GM12878 (cell line): ENCODE data around the gene ZCCHC24. TPM values are rescaled to one million over a fixed set of nuclear protein-coding genes. Genes with fewer than 3 reads are reported as not detected.

Experiments
- ATAC-seq: fragments of 200-7000 bp; cut with Tn5 transposase; 3 replicates; pipeline ENCODE4 v1.9.1; 2020; ENCODE audit warnings: mild to moderate bottlenecking, moderate library complexity
- BruUV-seq: library from RNA; stranded (reverse); fragments of 400-500 nt; replicated peaks from 2 replicates; lab custom pipeline; 2021; lab: Mats Ljungman, UMichigan
- CTCF ChIA-PET: fragments of 300-600 bp; sonication (Branson Sonifier 250); formaldehyde crosslinking; extraction: SDS; loops from one replicate; lab custom pipeline; 2021; ENCODE audit warnings: inconsistent platforms; lab: Yijun Ruan, JAX
- POLR2A ChIA-PET: fragments of 350-600 bp; formaldehyde crosslinking; extraction: SDS; loops from one replicate; lab custom pipeline; 2021; ENCODE audit warnings: inconsistent platforms; lab: Charles Lee
- RAD21 ChIA-PET: fragments of 300-600 bp; sonication (Branson Sonifier 250); formaldehyde crosslinking; loops from one replicate; lab custom pipeline; 2023; ENCODE audit warnings: antibody characterized with exemption; ENCODE audit not compliant: unreplicated experiment; lab: Charles Lee
- SMC1A ChIA-PET: fragments of 300-600 bp; sonication (Branson Sonifier 250); formaldehyde crosslinking; loops from one replicate; lab custom pipeline; 2023; ENCODE audit not compliant: unreplicated experiment, uncharacterized antibody; lab: Charles Lee
- DNase-seq: peaks from one replicate; pipeline ENCODE4 v3.0.0-alpha.2; 2011; ENCODE audit warnings: low read depth, low spot score
- FAIRE-seq: peaks from 3 replicates; lab custom pipeline; 2011; peaks lifted over from hg19 to GRCh38; lab: Jason Lieb, UNC
- H2AFZ ChIP-seq: 2 replicates; pipeline ENCODE4 v1.6.0; 2011; ENCODE audit warnings: low read depth, low read length, control low read depth; ENCODE audit not compliant: control insufficient read depth
- H3K27ac ChIP-seq: 2 replicates; pipeline ENCODE4 v1.5.1; 2011; ENCODE audit warnings: control low read depth; ENCODE audit not compliant: control insufficient read depth, insufficient read depth
- H3K27me3 ChIP-seq, 2 experiments: replicated peaks in 1 of 2; 2 replicates each; pipeline versions ENCODE4 v1.6.0 to v1.6.1; 2011; ENCODE audit warnings: low read length in 1 of 2; ENCODE audit not compliant: control insufficient read depth in 2 of 2, insufficient read depth in 2 of 2
- H3K36me3 ChIP-seq, 2 experiments: 2 replicates each; pipeline ENCODE4 v1.5.1; 2011; ENCODE audit warnings: low read length in 1 of 2; ENCODE audit not compliant: control insufficient read depth in 2 of 2, insufficient read depth in 2 of 2
- H3K4me1 ChIP-seq: 2 replicates; pipeline ENCODE4 v1.6.1; 2011; ENCODE audit warnings: mild to moderate bottlenecking, low read length, moderate library complexity, mixed read lengths; ENCODE audit not compliant: control insufficient read depth, insufficient read depth
- H3K4me2 ChIP-seq: 2 replicates; pipeline ENCODE4 v1.6.0; 2011; ENCODE audit warnings: control low read depth; ENCODE audit not compliant: control insufficient read depth, insufficient read depth
- H3K4me3 ChIP-seq: fragments of 200-600 bp; sonication (generic); 2 replicates; pipeline ENCODE4 v1.5.1; 2016
- H3K79me2 ChIP-seq: 2 replicates; pipeline ENCODE4 v1.6.0; 2011; ENCODE audit warnings: low read length; ENCODE audit not compliant: control insufficient read depth, insufficient read depth
- H3K9ac ChIP-seq: 2 replicates; pipeline ENCODE4 v1.8.0; 2011; ENCODE audit warnings: low read length, control low read depth, mixed read lengths; ENCODE audit not compliant: control insufficient read depth, insufficient read depth
- H3K9me3 ChIP-seq: replicated peaks from 3 replicates; pipeline ENCODE4 v1.5.1; 2011; ENCODE audit warnings: mild to moderate bottlenecking, low read length; ENCODE audit not compliant: control insufficient read depth, insufficient read depth
- H4K20me1 ChIP-seq: 2 replicates; pipeline ENCODE4 v1.6.0; 2011; ENCODE audit not compliant: control insufficient read depth, insufficient read depth
- ASH2L ChIP-seq: fragments of 300-600, 200-600 bp; sonication (generic); IDR thresholded peaks from 2 replicates; pipeline ENCODE4 v1.6.1; 2017; ENCODE audit warnings: low read depth, mild to moderate bottlenecking, borderline replicate concordance
- BRCA1 ChIP-seq: IDR thresholded peaks from 2 replicates; pipeline ENCODE4 v1.6.1; 2011; ENCODE audit warnings: low read depth, low read length, improper control_type of control experiment
- CBX3 ChIP-seq: fragments of 200-600 bp; sonication (generic); IDR thresholded peaks from 2 replicates; pipeline ENCODE4 v1.6.1; 2016; ENCODE audit warnings: low read depth, borderline replicate concordance
- CHD4 ChIP-seq: fragments of 200-600 bp; sonication (generic); IDR thresholded peaks from 2 replicates; pipeline ENCODE4 v1.6.1; 2016; ENCODE audit warnings: mild to moderate bottlenecking
- MTA3 ChIP-seq: IDR thresholded peaks from 2 replicates; pipeline ENCODE4 v1.6.1; 2012; ENCODE audit warnings: low read length, inconsistent platforms, borderline replicate concordance
- PAX8 ChIP-seq: fragments of 450-650 bp; IDR thresholded peaks from 2 replicates; pipeline ENCODE4 v1.6.1; 2017; ENCODE audit warnings: mild to moderate bottlenecking, moderate library complexity
- RCOR1 ChIP-seq: conservative IDR thresholded peaks from 2 replicates; pipeline ENCODE4 v1.6.1; 2012; ENCODE audit warnings: low read depth, low read length, improper control_type of control experiment
- SIN3A ChIP-seq: IDR thresholded peaks from 2 replicates; pipeline ENCODE4 v1.6.1; 2012; ENCODE audit warnings: low read depth, low read length, improper control_type of control experiment
- SIX5 ChIP-seq: IDR thresholded peaks from 2 replicates; pipeline ENCODE4 v1.6.1; 2011; ENCODE audit warnings: mild to moderate bottlenecking, low read depth, low read length, moderate library complexity; ENCODE audit not compliant: severe bottlenecking
- TARDBP ChIP-seq: IDR thresholded peaks from 2 replicates; pipeline ENCODE4 v1.6.1; 2016; ENCODE audit warnings: borderline replicate concordance
- WRNIP1 ChIP-seq: IDR thresholded peaks from 2 replicates; pipeline ENCODE4 v1.6.1; 2011; ENCODE audit warnings: low read depth, low read length, improper control_type of control experiment, borderline replicate concordance
- ZNF217 ChIP-seq: fragments of 450-650 bp; IDR thresholded peaks from 2 replicates; pipeline ENCODE4 v1.6.1; 2017; ENCODE audit warnings: antibody characterized with exemption, mild to moderate bottlenecking
- WGBS: methylation state at CpG from one replicate; pipeline ENCODE4 v1.1.6; 2016; ENCODE audit warnings: low lambda C conversion rate; ENCODE audit not compliant: insufficient replicate concordance, insufficient coverage; ENCODE audit errors: missing lambda C conversion rate; 5-methylcytosine and 5-hydroxymethylcytosine counted together
- in situ Hi-C: fragments of 300-500 bp; cut with MboI; formaldehyde crosslinking; loops from 9 replicates; pipeline ENCODE4 v1.14.3; 2018; ENCODE audit warnings: mixed read lengths
- intact Hi-C: fragments of 100-400 bp; cut with micrococcal nuclease; formaldehyde crosslinking; loops from one replicate; pipeline ENCODE4 v1.14.2; 2022; ENCODE audit not compliant: unreplicated experiment
- polyA plus RNA-seq, 11 experiments: library from polyadenylated mRNA; depleted of rRNA in 4 of 11; unstranded in 6 of 11; stranded (reverse) in 5 of 11; fragments of >200 nt; fragmentation: Nextera tagmentation in 4 of 11; fragmentation: Illumina TruSeq in 1 of 11; extraction: Ambion mirVana in 4 of 11; extraction: Trizol in 1 of 11; gene quantifications; 1 replicate in 1 of 11; 2 replicates in 10 of 11; pipeline versions ENCODE4 v1.2.1 to v1.2.3, GENCODE V29; 2011 to 2016; ENCODE audit warnings: inconsistent platforms in 2 of 11, missing spikeins in 2 of 11, low read depth in 1 of 11
- total RNA-seq, 4 experiments: library from RNA; depleted of rRNA in 3 of 4; stranded (reverse); fragments of >200 nt in 3 of 4; fragmentation: Illumina TruSeq in 1 of 4; extraction: Trizol in 1 of 4; gene quantifications; 2 replicates each; pipeline versions ENCODE4 v1.2.1 to v1.2.3, GENCODE V29; 2013 to 2021
- TF ChIP-seq, protein P1 (sequence below): fragments of 450-650 bp; formaldehyde crosslinking; IDR thresholded peaks from 2 replicates; pipeline ENCODE4 v1.5.0; 2022; ENCODE audit warnings: mild to moderate bottlenecking, missing genetic modification characterization
- TF ChIP-seq, protein P2 (sequence below): fragments of 450-650 bp; IDR thresholded peaks from 2 replicates; pipeline ENCODE4 v1.6.1; 2014; ENCODE audit warnings: mild to moderate bottlenecking

ZCCHC24 gene
- total and polyA plus RNA-seq, 10 of the 15 experiments (the other 5 are each of a cell fraction or from before 2014, with no cell fraction given): 0.02 to 0.62 (median 0.04) TPM; not detected in 4

- intact Hi-C loops (no loop called here), in situ Hi-C loops (no loop called here)
- ChIA-PET CTCF (no interaction called here), SMC1A (no interaction called here), RAD21 (no interaction called here), POLR2A (no interaction called here)
- Histone ChIP-seq H3K79me2 (no peaks in the 10 kb centered on the region), H3K36me3 (no peaks in the 10 kb centered on the region), H3K4me3 (no peak overlapping the region), H2AFZ (no peak overlapping the region), H4K20me1 (no peaks in the 10 kb centered on the region), H3K4me1 (0 out of 2 replicates have a peak, but pooled peaks cover under 1% of the 10 kb centered on the region), H3K27me3 (no peaks in the 10 kb centered on the region; a peak in 1 of 4 replicates), H3K9ac (no peak overlapping the region), H3K4me2 (no peak overlapping the region), H3K9me3 (no peaks in the 10 kb centered on the region), H3K27ac (no peak overlapping the region)
- TF ChIP-seq BRCA1: no peak
- TF ChIP-seq PAX8: no peak
- no peak for TF ChIP-seq CHD4
- no peak for TF ChIP-seq ASH2L
- TF ChIP-seq WRNIP1: no peak
- TF ChIP-seq, protein P1, sequence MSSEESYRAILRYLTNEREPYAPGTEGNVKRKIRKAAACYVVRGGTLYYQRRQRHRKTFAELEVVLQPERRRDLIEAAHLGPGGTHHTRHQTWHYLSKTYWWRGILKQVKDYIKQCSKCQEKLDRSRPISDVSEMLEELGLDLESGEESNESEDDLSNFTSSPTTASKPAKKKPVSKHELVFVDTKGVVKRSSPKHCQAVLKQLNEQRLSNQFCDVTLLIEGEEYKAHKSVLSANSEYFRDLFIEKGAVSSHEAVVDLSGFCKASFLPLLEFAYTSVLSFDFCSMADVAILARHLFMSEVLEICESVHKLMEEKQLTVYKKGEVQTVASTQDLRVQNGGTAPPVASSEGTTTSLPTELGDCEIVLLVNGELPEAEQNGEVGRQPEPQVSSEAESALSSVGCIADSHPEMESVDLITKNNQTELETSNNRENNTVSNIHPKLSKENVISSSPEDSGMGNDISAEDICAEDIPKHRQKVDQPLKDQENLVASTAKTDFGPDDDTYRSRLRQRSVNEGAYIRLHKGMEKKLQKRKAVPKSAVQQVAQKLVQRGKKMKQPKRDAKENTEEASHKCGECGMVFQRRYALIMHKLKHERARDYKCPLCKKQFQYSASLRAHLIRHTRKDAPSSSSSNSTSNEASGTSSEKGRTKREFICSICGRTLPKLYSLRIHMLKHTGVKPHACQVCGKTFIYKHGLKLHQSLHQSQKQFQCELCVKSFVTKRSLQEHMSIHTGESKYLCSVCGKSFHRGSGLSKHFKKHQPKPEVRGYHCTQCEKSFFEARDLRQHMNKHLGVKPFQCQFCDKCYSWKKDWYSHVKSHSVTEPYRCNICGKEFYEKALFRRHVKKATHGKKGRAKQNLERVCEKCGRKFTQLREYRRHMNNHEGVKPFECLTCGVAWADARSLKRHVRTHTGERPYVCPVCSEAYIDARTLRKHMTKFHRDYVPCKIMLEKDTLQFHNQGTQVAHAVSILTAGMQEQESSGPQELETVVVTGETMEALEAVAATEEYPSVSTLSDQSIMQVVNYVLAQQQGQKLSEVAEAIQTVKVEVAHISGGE: no peak
- TF ChIP-seq ZNF217: no peak
- no peak for TF ChIP-seq SIX5
- no peak for TF ChIP-seq SIN3A
- no peak for TF ChIP-seq RCOR1
- TF ChIP-seq CBX3: no peak
- TF ChIP-seq TARDBP: no peak
- no peak for TF ChIP-seq MTA3
- TF ChIP-seq, protein P2, sequence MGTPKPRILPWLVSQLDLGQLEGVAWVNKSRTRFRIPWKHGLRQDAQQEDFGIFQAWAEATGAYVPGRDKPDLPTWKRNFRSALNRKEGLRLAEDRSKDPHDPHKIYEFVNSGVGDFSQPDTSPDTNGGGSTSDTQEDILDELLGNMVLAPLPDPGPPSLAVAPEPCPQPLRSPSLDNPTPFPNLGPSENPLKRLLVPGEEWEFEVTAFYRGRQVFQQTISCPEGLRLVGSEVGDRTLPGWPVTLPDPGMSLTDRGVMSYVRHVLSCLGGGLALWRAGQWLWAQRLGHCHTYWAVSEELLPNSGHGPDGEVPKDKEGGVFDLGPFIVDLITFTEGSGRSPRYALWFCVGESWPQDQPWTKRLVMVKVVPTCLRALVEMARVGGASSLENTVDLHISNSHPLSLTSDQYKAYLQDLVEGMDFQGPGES: no peak
- ATAC-seq (no peak), DNase-seq (no peak), FAIRE-seq (no peak)
- 60% methylated on average over 17 of the region's 17 CpGs for WGBS
- BruUV-seq: no TSS peak
Measured at GRCh38 chr10:79393924-79394610, 51.4 kb downstream of the ZCCHC24 start.
